WTC11 (cell line): Measurements from ENCODE around the gene RFWD3. TPM values are rescaled to one million over a fixed set of nuclear protein-coding genes. Genes with fewer than 3 reads are reported as not detected.

Experiments used
- ATAC-seq: fragments of 200-7000 bp; cut with Tn5 transposase; 2 replicates; pipeline ENCODE4 v1.10.0; 2021; ENCODE audit warnings: mild to moderate bottlenecking, moderate library complexity
- CTCF ChIA-PET: fragments of 300-600 bp; sonication (Branson Sonifier 250); formaldehyde crosslinking; loops from one replicate; lab custom pipeline; 2021; ENCODE audit warnings: antibody characterized with exemption; lab: Charles Lee
- POLR2A ChIA-PET: fragments of 350-600 bp; sonication (Branson Sonifier 250); formaldehyde crosslinking; loops from one replicate; lab custom pipeline; 2021; ENCODE audit warnings: antibody characterized with exemption; lab: Charles Lee
- DNase-seq: peaks from one replicate; pipeline ENCODE4 v3.0.0; 2021; ENCODE audit warnings: low spot score
- H3K27ac Mint-ChIP-seq: 2 replicates; pipeline ENCODE4 v1.8.0; 2021; ENCODE audit warnings: mixed read lengths
- H3K27me3 Mint-ChIP-seq: 2 replicates; pipeline ENCODE4 v1.8.0; 2021; ENCODE audit warnings: low read depth, mild to moderate bottlenecking, moderate library complexity, mixed read lengths
- H3K36me3 Mint-ChIP-seq: 2 replicates; pipeline ENCODE4 v1.8.0; 2021; ENCODE audit warnings: mixed read lengths
- H3K4me1 Mint-ChIP-seq: 2 replicates; pipeline ENCODE4 v1.8.0; 2022; ENCODE audit warnings: mixed read lengths
- H3K4me3 Mint-ChIP-seq: 2 replicates; pipeline ENCODE4 v1.8.0; 2021; ENCODE audit warnings: mild to moderate bottlenecking, moderate library complexity, mixed read lengths
- H3K9me3 Mint-ChIP-seq: 2 replicates; pipeline ENCODE4 v1.8.0; 2021; ENCODE audit warnings: mixed read lengths
- ESRRA ChIP-seq: sonication (generic); formaldehyde crosslinking; IDR thresholded peaks from 2 replicates; pipeline ENCODE4 v1.8.1; 2022; ENCODE audit warnings: mild to moderate bottlenecking, missing genetic modification reagents, borderline replicate concordance
- ETV6 ChIP-seq: sonication (generic); formaldehyde crosslinking; IDR thresholded peaks from 2 replicates; pipeline ENCODE4 v1.8.1; 2022; ENCODE audit warnings: mild to moderate bottlenecking, missing genetic modification reagents
- IRF2 ChIP-seq: sonication (generic); formaldehyde crosslinking; IDR thresholded peaks from 2 replicates; pipeline ENCODE4 v1.8.0; 2022; ENCODE audit warnings: low read depth, missing genetic modification reagents, borderline replicate concordance
- KAT7 ChIP-seq: sonication (generic); formaldehyde crosslinking; IDR thresholded peaks from 2 replicates; pipeline ENCODE4 v1.8.1; 2023; ENCODE audit warnings: missing genetic modification reagents, mild to moderate bottlenecking, borderline replicate concordance
- NFE2L1 ChIP-seq: sonication (generic); formaldehyde crosslinking; IDR thresholded peaks from 2 replicates; pipeline ENCODE4 v1.8.1; 2023; ENCODE audit warnings: missing genetic modification reagents
- NR2C2 ChIP-seq: sonication (generic); formaldehyde crosslinking; IDR thresholded peaks from 2 replicates; pipeline ENCODE4 v1.8.0; 2022; ENCODE audit warnings: mild to moderate bottlenecking, missing genetic modification reagents
- NR3C1 ChIP-seq: sonication (generic); formaldehyde crosslinking; conservative IDR thresholded peaks from 2 replicates; pipeline ENCODE4 v1.8.1; 2023; ENCODE audit warnings: low read depth, mild to moderate bottlenecking, missing genetic modification reagents
- PREB ChIP-seq: sonication (generic); formaldehyde crosslinking; IDR thresholded peaks from 2 replicates; pipeline ENCODE4 v1.8.1; 2022; ENCODE audit warnings: mild to moderate bottlenecking, missing genetic modification reagents, moderate library complexity, borderline replicate concordance
- SMAD3 ChIP-seq: sonication (generic); formaldehyde crosslinking; IDR thresholded peaks from 2 replicates; pipeline ENCODE4 v1.8.0; 2022; ENCODE audit warnings: missing genetic modification reagents, mild to moderate bottlenecking, borderline replicate concordance
- SOX15 ChIP-seq: fragments of 250-450 bp; sonication (Bioruptor Pico); IDR thresholded peaks from 2 replicates; pipeline ENCODE4 v1.9.0; 2021; ENCODE audit warnings: mild to moderate bottlenecking
- TCF7 ChIP-seq: sonication (generic); formaldehyde crosslinking; IDR thresholded peaks from 2 replicates; pipeline ENCODE4 v1.8.0; 2022; ENCODE audit warnings: mild to moderate bottlenecking, low read depth, missing genetic modification reagents, moderate library complexity
- ZMAT4 ChIP-seq: fragments of 250-450 bp; sonication (Bioruptor Pico); IDR thresholded peaks from 2 replicates; pipeline ENCODE4 v1.9.0; 2021; ENCODE audit warnings: mild to moderate bottlenecking
- total RNA-seq: library from RNA; stranded (reverse); gene quantifications from 3 replicates; pipeline ENCODE4 v1.2.3, GENCODE V29; 2021
- TF ChIP-seq, protein P1 (sequence below): sonication (generic); formaldehyde crosslinking; IDR thresholded peaks from 2 replicates; pipeline ENCODE4 v1.8.1; 2022; ENCODE audit warnings: low read depth, mild to moderate bottlenecking, moderate library complexity, missing genetic modification reagents, borderline replicate concordance
- TF ChIP-seq, protein P2 (sequence below): fragments of 250-450 bp; sonication (Bioruptor Pico); IDR thresholded peaks from 2 replicates; pipeline ENCODE4 v1.8.0; 2021; ENCODE audit warnings: mild to moderate bottlenecking
- TF ChIP-seq, protein P3 (sequence below): sonication (generic); formaldehyde crosslinking; IDR thresholded peaks from 2 replicates; pipeline ENCODE4 v1.8.0; 2022; ENCODE audit warnings: mild to moderate bottlenecking, missing genetic modification reagents
- TF ChIP-seq, protein P4 (sequence below): sonication (generic); formaldehyde crosslinking; IDR thresholded peaks from 2 replicates; pipeline ENCODE4 v1.8.0; 2022; ENCODE audit warnings: missing genetic modification reagents
- TF ChIP-seq, protein P5 (sequence below): sonication (generic); formaldehyde crosslinking; IDR thresholded peaks from 2 replicates; pipeline ENCODE4 v1.8.0; 2022; ENCODE audit warnings: mild to moderate bottlenecking, missing genetic modification reagents

The RFWD3 gene
- total RNA-seq, 1 experiment from 2014 or later: 109 TPM

GRCh38 chr16:74682556-74682955, 15.9 kb upstream of the RFWD3 start:
- no peaks in the 10 kb centered on the region for H3K9me3 Mint-ChIP-seq
- no peaks in the 10 kb centered on the region for H3K27me3 Mint-ChIP-seq
- ChIA-PET CTCF (interaction anchor here (0.7 kb wide), 1 partner anchor 45 kb away, joined by 3 read pairs; no protein-coding TSS in a partner anchor), POLR2A (interaction anchor here (0.8 kb wide), 1 partner anchor 16 kb away, joined by 5 read pairs; the partner anchor contains the start of gene RFWD3)
- TF ChIP-seq SOX15 (CRISPR knock-in tag) (no peak), NR3C1 (CRISPR knock-in tag) (no peak), TCF7 (CRISPR knock-in tag) (no peak), IRF2 (CRISPR knock-in tag) (no peak), PREB (CRISPR knock-in tag) (no peak), ESRRA (no peak), SMAD3 (CRISPR knock-in tag) (no peak), NFE2L1 (CRISPR knock-in tag) (no peak), ZMAT4 (CRISPR knock-in tag) (no peak), KAT7 (CRISPR knock-in tag) (no peak), NR2C2 (CRISPR knock-in tag) (no peak), ETV6 (CRISPR knock-in tag) (no peak)
- TF ChIP-seq, protein P1, sequence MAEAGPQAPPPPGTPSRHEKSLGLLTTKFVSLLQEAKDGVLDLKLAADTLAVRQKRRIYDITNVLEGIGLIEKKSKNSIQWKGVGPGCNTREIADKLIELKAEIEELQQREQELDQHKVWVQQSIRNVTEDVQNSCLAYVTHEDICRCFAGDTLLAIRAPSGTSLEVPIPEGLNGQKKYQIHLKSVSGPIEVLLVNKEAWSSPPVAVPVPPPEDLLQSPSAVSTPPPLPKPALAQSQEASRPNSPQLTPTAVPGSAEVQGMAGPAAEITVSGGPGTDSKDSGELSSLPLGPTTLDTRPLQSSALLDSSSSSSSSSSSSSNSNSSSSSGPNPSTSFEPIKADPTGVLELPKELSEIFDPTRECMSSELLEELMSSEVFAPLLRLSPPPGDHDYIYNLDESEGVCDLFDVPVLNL (CRISPR knock-in tag): no peak
- TF ChIP-seq, protein P2, sequence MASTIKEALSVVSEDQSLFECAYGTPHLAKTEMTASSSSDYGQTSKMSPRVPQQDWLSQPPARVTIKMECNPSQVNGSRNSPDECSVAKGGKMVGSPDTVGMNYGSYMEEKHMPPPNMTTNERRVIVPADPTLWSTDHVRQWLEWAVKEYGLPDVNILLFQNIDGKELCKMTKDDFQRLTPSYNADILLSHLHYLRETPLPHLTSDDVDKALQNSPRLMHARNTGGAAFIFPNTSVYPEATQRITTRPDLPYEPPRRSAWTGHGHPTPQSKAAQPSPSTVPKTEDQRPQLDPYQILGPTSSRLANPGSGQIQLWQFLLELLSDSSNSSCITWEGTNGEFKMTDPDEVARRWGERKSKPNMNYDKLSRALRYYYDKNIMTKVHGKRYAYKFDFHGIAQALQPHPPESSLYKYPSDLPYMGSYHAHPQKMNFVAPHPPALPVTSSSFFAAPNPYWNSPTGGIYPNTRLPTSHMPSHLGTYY (CRISPR knock-in tag): no peak
- TF ChIP-seq, protein P3, sequence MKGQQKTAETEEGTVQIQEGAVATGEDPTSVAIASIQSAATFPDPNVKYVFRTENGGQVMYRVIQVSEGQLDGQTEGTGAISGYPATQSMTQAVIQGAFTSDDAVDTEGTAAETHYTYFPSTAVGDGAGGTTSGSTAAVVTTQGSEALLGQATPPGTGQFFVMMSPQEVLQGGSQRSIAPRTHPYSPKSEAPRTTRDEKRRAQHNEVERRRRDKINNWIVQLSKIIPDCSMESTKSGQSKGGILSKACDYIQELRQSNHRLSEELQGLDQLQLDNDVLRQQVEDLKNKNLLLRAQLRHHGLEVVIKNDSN: no peak
- TF ChIP-seq, protein P4, sequence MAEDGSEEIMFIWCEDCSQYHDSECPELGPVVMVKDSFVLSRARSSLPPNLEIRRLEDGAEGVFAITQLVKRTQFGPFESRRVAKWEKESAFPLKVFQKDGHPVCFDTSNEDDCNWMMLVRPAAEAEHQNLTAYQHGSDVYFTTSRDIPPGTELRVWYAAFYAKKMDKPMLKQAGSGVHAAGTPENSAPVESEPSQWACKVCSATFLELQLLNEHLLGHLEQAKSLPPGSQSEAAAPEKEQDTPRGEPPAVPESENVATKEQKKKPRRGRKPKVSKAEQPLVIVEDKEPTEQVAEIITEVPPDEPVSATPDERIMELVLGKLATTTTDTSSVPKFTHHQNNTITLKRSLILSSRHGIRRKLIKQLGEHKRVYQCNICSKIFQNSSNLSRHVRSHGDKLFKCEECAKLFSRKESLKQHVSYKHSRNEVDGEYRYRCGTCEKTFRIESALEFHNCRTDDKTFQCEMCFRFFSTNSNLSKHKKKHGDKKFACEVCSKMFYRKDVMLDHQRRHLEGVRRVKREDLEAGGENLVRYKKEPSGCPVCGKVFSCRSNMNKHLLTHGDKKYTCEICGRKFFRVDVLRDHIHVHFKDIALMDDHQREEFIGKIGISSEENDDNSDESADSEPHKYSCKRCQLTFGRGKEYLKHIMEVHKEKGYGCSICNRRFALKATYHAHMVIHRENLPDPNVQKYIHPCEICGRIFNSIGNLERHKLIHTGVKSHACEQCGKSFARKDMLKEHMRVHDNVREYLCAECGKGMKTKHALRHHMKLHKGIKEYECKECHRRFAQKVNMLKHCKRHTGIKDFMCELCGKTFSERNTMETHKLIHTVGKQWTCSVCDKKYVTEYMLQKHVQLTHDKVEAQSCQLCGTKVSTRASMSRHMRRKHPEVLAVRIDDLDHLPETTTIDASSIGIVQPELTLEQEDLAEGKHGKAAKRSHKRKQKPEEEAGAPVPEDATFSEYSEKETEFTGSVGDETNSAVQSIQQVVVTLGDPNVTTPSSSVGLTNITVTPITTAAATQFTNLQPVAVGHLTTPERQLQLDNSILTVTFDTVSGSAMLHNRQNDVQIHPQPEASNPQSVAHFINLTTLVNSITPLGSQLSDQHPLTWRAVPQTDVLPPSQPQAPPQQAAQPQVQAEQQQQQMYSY (CRISPR knock-in tag): no peak
- TF ChIP-seq, protein P5, sequence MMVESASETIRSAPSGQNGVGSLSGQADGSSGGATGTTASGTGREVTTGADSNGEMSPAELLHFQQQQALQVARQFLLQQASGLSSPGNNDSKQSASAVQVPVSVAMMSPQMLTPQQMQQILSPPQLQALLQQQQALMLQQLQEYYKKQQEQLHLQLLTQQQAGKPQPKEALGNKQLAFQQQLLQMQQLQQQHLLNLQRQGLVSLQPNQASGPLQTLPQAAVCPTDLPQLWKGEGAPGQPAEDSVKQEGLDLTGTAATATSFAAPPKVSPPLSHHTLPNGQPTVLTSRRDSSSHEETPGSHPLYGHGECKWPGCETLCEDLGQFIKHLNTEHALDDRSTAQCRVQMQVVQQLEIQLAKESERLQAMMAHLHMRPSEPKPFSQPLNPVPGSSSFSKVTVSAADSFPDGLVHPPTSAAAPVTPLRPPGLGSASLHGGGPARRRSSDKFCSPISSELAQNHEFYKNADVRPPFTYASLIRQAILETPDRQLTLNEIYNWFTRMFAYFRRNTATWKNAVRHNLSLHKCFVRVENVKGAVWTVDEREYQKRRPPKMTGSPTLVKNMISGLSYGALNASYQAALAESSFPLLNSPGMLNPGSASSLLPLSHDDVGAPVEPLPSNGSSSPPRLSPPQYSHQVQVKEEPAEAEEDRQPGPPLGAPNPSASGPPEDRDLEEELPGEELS: no peak
- no peak overlapping the region for H3K27ac Mint-ChIP-seq
- H3K36me3 Mint-ChIP-seq: no peaks in the 10 kb centered on the region
- no peak overlapping the region for H3K4me3 Mint-ChIP-seq
- peaks cover 9% of the 10 kb centered on the region for H3K4me1 Mint-ChIP-seq
- no peak for DNase-seq
- peak; percentile 68 for ATAC-seq
